ENCODE data around the gene VCP. TPM values are rescaled to one million over a fixed set of nuclear protein-coding genes. Genes with fewer than 3 reads are reported as not detected.

VCP gene
- polyA plus RNA-seq, 2 donors, result 60.4 to 150 TPM

GRCh38 chr9:35104586-35104985, 32.2 kb upstream of the VCP start:
- H3K27ac ChIP-seq (ENCODE audit: low read depth in 2 of 2, low read length in 1 of 2), result no peak overlapping the region
- no peaks in the 10 kb centered on the region for H3K27me3 ChIP-seq (ENCODE audit: control insufficient read depth in 1 of 2, insufficient read depth in 2 of 2, low read length in 2 of 2)
- WGBS, 2 donors, result 86 to 89% methylated on average over 4 of the region's 4 CpGs
- peaks cover 18 to 39% of the 10 kb centered on the region in 2 donors for H3K36me3 ChIP-seq (ENCODE audit: control insufficient read depth in 2 of 2, insufficient read depth in 2 of 2, low read length in 1 of 2)
- no peak overlapping the region for H3K4me3 ChIP-seq (ENCODE audit: low read depth in 1 of 2, low read length in 2 of 2)
- H3K4me1 ChIP-seq (ENCODE audit: control insufficient read depth in 2 of 2, insufficient read depth in 2 of 2, low read length in 1 of 2), result peaks cover 4 to 11% of the 10 kb centered on the region in 2 donors
- no peaks in the 10 kb centered on the region for H3K9me3 ChIP-seq (ENCODE audit: control insufficient read depth in 2 of 2, insufficient read depth in 1 of 2, low read depth in 1 of 2, low read length in 1 of 2)

- peak overlapping the region in 1 of 2 donors; percentile 86 for H3K4me3 ChIP-seq (ENCODE audit: low read depth in 1 of 2, low read length in 2 of 2)
- H3K9me3 ChIP-seq (ENCODE audit: control insufficient read depth in 2 of 2, insufficient read depth in 1 of 2, low read depth in 1 of 2, low read length in 1 of 2), result no peaks in the 10 kb centered on the region
- peak overlapping the region; percentile 82 to 92 for H3K27ac ChIP-seq (ENCODE audit: low read depth in 2 of 2, low read length in 1 of 2)
- 37 to 38% methylated on average over 5 of the region's 5 CpGs for WGBS, 2 donors
- H3K36me3 ChIP-seq (ENCODE audit: control insufficient read depth in 2 of 2, insufficient read depth in 2 of 2, low read length in 1 of 2), result peaks cover 18 to 39% of the 10 kb centered on the region in 2 donors
- no peaks in the 10 kb centered on the region for H3K27me3 ChIP-seq (ENCODE audit: control insufficient read depth in 1 of 2, insufficient read depth in 2 of 2, low read length in 2 of 2)
- peaks cover 4 to 11% of the 10 kb centered on the region in 2 donors for H3K4me1 ChIP-seq (ENCODE audit: control insufficient read depth in 2 of 2, insufficient read depth in 2 of 2, low read length in 1 of 2)
These were observed 31.3 kb upstream of the VCP start for GRCh38 chr9:35103660-35104191.

- H3K27me3 ChIP-seq (ENCODE audit: control insufficient read depth in 1 of 2, insufficient read depth in 2 of 2, low read length in 2 of 2), result no peaks in the 10 kb centered on the region
- peak within 1 kb of the TSS; percentile 66 to 86 for H3K4me3 ChIP-seq (ENCODE audit: low read depth in 1 of 2, low read length in 2 of 2)
- peak within 1 kb of the TSS; percentile 82 to 92 for H3K27ac ChIP-seq (ENCODE audit: low read depth in 2 of 2, low read length in 1 of 2)
- H3K4me1 ChIP-seq (ENCODE audit: control insufficient read depth in 2 of 2, insufficient read depth in 2 of 2, low read length in 1 of 2), result peaks cover 4 to 11% of the 10 kb centered on the region in 2 donors
- 1% methylated on average over 57 of the region's 57 CpGs for WGBS, 2 donors
- peaks cover 18 to 33% of the 10 kb centered on the region in 2 donors for H3K36me3 ChIP-seq (ENCODE audit: control insufficient read depth in 2 of 2, insufficient read depth in 2 of 2, low read length in 1 of 2)
- no peaks in the 10 kb centered on the region for H3K9me3 ChIP-seq (ENCODE audit: control insufficient read depth in 2 of 2, insufficient read depth in 1 of 2, low read depth in 1 of 2, low read length in 1 of 2)
These were observed 30.6 kb upstream of the VCP start, which contains the start of gene STOML2 for GRCh38 chr9:35102769-35103659. Gene STOML2, minus strand, starts transcription at chr9:35103131. Its CDS starts 37 bp downstream, at chr9:35103094.

- H3K36me3 ChIP-seq (ENCODE audit: control insufficient read depth in 2 of 2, insufficient read depth in 2 of 2, low read length in 1 of 2), result peaks cover 18 to 32% of the 10 kb centered on the region in 2 donors
- H3K4me1 ChIP-seq (ENCODE audit: control insufficient read depth in 2 of 2, insufficient read depth in 2 of 2, low read length in 1 of 2), result peaks cover 4 to 11% of the 10 kb centered on the region in 2 donors
- H3K27me3 ChIP-seq (ENCODE audit: control insufficient read depth in 1 of 2, insufficient read depth in 2 of 2, low read length in 2 of 2), result no peaks in the 10 kb centered on the region
- peak overlapping the region; percentile 66 to 86 for H3K4me3 ChIP-seq (ENCODE audit: low read depth in 1 of 2, low read length in 2 of 2)
- H3K27ac ChIP-seq (ENCODE audit: low read depth in 2 of 2, low read length in 1 of 2), result peak overlapping the region; percentile 82 to 92
- H3K9me3 ChIP-seq (ENCODE audit: control insufficient read depth in 2 of 2, insufficient read depth in 1 of 2, low read depth in 1 of 2, low read length in 1 of 2), result no peaks in the 10 kb centered on the region
- WGBS, 2 donors, result 2 to 5% methylated on average over 10 of the region's 10 CpGs
These were observed 30.0 kb upstream of the VCP start for GRCh38 chr9:35102465-35102768.

- Histone ChIP-seq H3K36me3 (ENCODE audit: control insufficient read depth in 2 of 2, insufficient read depth in 2 of 2, low read length in 1 of 2) (peaks cover 7 to 21% of the 10 kb centered on the region in 2 donors), H3K4me1 (ENCODE audit: control insufficient read depth in 2 of 2, insufficient read depth in 2 of 2, low read length in 1 of 2) (peaks cover 4 to 10% of the 10 kb centered on the region in 2 donors), H3K27ac (ENCODE audit: low read depth in 2 of 2, low read length in 1 of 2) (no peak overlapping the region), H3K9me3 (ENCODE audit: control insufficient read depth in 2 of 2, insufficient read depth in 1 of 2, low read depth in 1 of 2, low read length in 1 of 2) (no peaks in the 10 kb centered on the region), H3K27me3 (ENCODE audit: control insufficient read depth in 1 of 2, insufficient read depth in 2 of 2, low read length in 2 of 2) (no peaks in the 10 kb centered on the region), H3K4me3 (ENCODE audit: low read depth in 1 of 2, low read length in 2 of 2) (no peak overlapping the region)
- 83 to 87% methylated on average over 3 of the region's 3 CpGs for WGBS, 2 donors
These were observed 25.1 kb upstream of the VCP start for GRCh38 chr9:35097573-35097972.

- WGBS, 2 donors, result 0 to 1% methylated on average over 53 of the region's 53 CpGs
These were observed 23.8 kb upstream of the VCP start, which contains the start of gene PIGO for GRCh38 chr9:35096035-35096849. Gene PIGO, minus strand, starts transcription at chr9:35096591. Its CDS starts 1,026 bp downstream, at chr9:35095565.

GRCh38 chr9:35091536-35091935, 19.1 kb upstream of the VCP start:
- Histone ChIP-seq H3K27me3 (ENCODE audit: control insufficient read depth in 1 of 2, insufficient read depth in 2 of 2, low read length in 2 of 2) (no peaks in the 10 kb centered on the region), H3K9me3 (ENCODE audit: control insufficient read depth in 2 of 2, insufficient read depth in 1 of 2, low read depth in 1 of 2, low read length in 1 of 2) (no peaks in the 10 kb centered on the region), H3K36me3 (ENCODE audit: control insufficient read depth in 2 of 2, insufficient read depth in 2 of 2, low read length in 1 of 2) (peaks cover 14 to 39% of the 10 kb centered on the region in 2 donors), H3K4me1 (ENCODE audit: control insufficient read depth in 2 of 2, insufficient read depth in 2 of 2, low read length in 1 of 2) (peaks cover 0 to 3% of the 10 kb centered on the region in 2 donors), H3K27ac (ENCODE audit: low read depth in 2 of 2, low read length in 1 of 2) (no peak overlapping the region), H3K4me3 (ENCODE audit: low read depth in 1 of 2, low read length in 2 of 2) (no peak overlapping the region)
- 94 to 95% methylated on average over 17 of the region's 17 CpGs for WGBS, 2 donors

More at GRCh38 chr9:35096035-35096849, 23.8 kb upstream of the VCP start, which contains the start of gene PIGO:
- Histone ChIP-seq H3K9me3 (ENCODE audit: control insufficient read depth in 2 of 2, insufficient read depth in 1 of 2, low read depth in 1 of 2, low read length in 1 of 2) (no peaks in the 10 kb centered on the region), H3K36me3 (ENCODE audit: control insufficient read depth in 2 of 2, insufficient read depth in 2 of 2, low read length in 1 of 2) (peaks cover 7 to 29% of the 10 kb centered on the region in 2 donors), H3K4me3 (ENCODE audit: low read depth in 1 of 2, low read length in 2 of 2) (peak within 1 kb of the TSS; percentile 76 to 93), H3K27me3 (ENCODE audit: control insufficient read depth in 1 of 2, insufficient read depth in 2 of 2, low read length in 2 of 2) (no peaks in the 10 kb centered on the region), H3K4me1 (ENCODE audit: control insufficient read depth in 2 of 2, insufficient read depth in 2 of 2, low read length in 1 of 2) (peaks cover 0 to 3% of the 10 kb centered on the region in 2 donors), H3K27ac (ENCODE audit: low read depth in 2 of 2, low read length in 1 of 2) (peak within 1 kb of the TSS; percentile 98 to 99)

- no peak overlapping the region for H3K4me3 ChIP-seq (ENCODE audit: low read depth in 1 of 2, low read length in 2 of 2)
- no peak overlapping the region for H3K27ac ChIP-seq (ENCODE audit: low read depth in 2 of 2, low read length in 1 of 2)
- H3K9me3 ChIP-seq (ENCODE audit: control insufficient read depth in 2 of 2, insufficient read depth in 1 of 2, low read depth in 1 of 2, low read length in 1 of 2), result no peaks in the 10 kb centered on the region
- H3K4me1 ChIP-seq (ENCODE audit: control insufficient read depth in 2 of 2, insufficient read depth in 2 of 2, low read length in 1 of 2), result no peaks in the 10 kb centered on the region
- peaks cover 14 to 39% of the 10 kb centered on the region in 2 donors for H3K36me3 ChIP-seq (ENCODE audit: control insufficient read depth in 2 of 2, insufficient read depth in 2 of 2, low read length in 1 of 2)
- H3K27me3 ChIP-seq (ENCODE audit: control insufficient read depth in 1 of 2, insufficient read depth in 2 of 2, low read length in 2 of 2), result no peaks in the 10 kb centered on the region
- 95 to 96% methylated on average over 2 of the region's 2 CpGs for WGBS, 2 donors
These were observed 17.0 kb upstream of the VCP start for GRCh38 chr9:35089434-35089833.

GRCh38 chr9:35085078-35085477, 12.7 kb upstream of the VCP start:
- Histone ChIP-seq H3K4me3 (ENCODE audit: low read depth in 1 of 2, low read length in 2 of 2) (no peak overlapping the region), H3K27ac (ENCODE audit: low read depth in 2 of 2, low read length in 1 of 2) (no peak overlapping the region), H3K9me3 (ENCODE audit: control insufficient read depth in 2 of 2, insufficient read depth in 1 of 2, low read depth in 1 of 2, low read length in 1 of 2) (no peaks in the 10 kb centered on the region), H3K4me1 (ENCODE audit: control insufficient read depth in 2 of 2, insufficient read depth in 2 of 2, low read length in 1 of 2) (no peaks in the 10 kb centered on the region), H3K36me3 (ENCODE audit: control insufficient read depth in 2 of 2, insufficient read depth in 2 of 2, low read length in 1 of 2) (peaks cover 11 to 15% of the 10 kb centered on the region in 2 donors), H3K27me3 (ENCODE audit: control insufficient read depth in 1 of 2, insufficient read depth in 2 of 2, low read length in 2 of 2) (no peaks in the 10 kb centered on the region)
- 86 to 90% methylated on average over 2 of the region's 2 CpGs for WGBS, 2 donors
